ENCODE results near the gene CDC14A.

DNA sequence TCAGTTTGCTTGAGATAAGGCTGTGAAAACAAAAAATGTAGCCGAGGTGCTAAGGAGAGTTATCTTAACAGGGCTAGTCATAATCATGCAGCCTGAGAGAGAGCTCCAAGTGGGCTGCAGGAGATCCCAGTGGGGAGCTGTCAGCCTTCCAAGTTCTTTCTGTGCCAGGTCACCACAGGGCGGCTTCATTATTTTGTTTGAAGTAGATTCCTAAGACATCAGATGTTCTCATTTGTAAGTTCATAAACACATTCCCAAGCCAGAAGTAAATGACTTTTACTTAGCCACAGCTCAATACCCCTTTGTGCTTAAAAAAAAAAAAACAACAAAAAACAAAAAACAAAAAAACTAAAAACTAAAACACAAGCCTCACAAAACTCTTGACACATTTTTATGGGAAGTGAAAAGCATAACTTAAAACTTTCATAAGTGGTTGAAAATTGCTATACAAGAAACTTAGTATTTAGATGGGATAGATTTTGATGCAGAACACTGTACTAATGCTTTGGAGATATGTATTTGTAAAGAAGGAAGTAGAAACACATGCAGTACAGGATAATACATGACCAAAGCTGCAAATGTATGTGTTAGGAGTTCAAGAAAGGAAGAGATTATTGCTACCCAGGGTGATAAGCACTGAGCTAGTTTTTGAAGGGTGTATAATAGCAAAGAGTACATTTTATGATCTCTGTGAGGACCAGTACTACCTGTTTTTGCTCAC is 8.6 kb downstream of the CDC14A start:
- TF ChIP-seq POLR2A (IDR thresholded peaks at IDR 0.05; ENCODE audit: low read depth, low read length) (no peak), POLR2AphosphoS5 (IDR thresholded peaks at IDR 0.05; ENCODE audit: low read depth, low read length) (no peak), TAF1 (IDR thresholded peaks at IDR 0.05; ENCODE audit: low read depth, low read length) (no peak), SPI1 (IDR thresholded peaks at IDR 0.05; ENCODE audit: low read depth, low read length) (no peak), POU2F2 (IDR thresholded peaks at IDR 0.05; ENCODE audit: low read depth, low read length) (no peak)

Data from GM12891 (cell line).